ENCODE results near the gene MED13.
"Not testable (repeated sequence)": the region's sequence is repeated elsewhere in the genome, so short reads cannot be mapped to it uniquely, and the experiment has no call there.

Gene MED13

DNA sequence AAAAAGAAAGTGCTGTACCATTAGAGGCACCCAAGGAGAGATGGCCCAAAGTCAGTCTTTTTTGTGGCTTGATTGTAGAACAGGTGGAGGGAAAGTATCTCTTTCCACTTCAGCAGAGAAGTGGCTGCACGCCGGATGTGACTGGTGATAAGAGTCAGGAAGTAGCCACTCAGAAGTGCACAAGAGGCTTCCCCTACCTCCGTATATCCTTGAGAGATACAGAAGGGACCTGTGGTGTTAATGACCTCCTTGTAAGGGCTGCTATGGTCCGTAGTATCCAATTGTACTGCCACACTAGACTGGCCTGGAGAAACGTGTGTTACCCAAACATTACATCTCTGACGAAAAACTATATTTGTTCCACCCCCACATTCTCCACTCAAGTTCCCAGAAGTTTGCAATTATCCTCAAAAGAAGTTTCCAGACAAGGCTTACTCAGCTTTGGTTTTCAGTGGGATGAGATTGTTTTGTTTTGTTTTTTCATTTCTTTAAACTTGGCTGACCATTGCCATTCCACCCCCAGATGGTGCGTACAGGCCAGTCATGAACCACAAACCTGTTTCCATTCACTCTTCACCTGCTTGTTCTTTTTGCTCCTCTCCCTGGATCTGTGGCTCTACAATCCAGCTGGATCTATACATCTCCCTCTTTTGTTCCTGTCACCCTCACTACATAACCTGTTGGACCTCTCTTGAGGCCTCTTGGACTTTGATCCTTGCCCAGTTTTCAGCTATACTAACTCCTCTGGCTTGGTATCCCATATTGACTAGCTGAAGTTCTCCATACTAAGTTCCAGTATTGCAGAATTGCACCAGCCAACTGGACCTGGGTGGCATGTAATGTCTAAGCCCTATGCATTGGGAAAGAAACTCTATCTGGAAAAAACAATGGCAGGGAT lies 20.7 kb upstream of the MED13 start:
- DNase-seq, result no peak

DNA sequence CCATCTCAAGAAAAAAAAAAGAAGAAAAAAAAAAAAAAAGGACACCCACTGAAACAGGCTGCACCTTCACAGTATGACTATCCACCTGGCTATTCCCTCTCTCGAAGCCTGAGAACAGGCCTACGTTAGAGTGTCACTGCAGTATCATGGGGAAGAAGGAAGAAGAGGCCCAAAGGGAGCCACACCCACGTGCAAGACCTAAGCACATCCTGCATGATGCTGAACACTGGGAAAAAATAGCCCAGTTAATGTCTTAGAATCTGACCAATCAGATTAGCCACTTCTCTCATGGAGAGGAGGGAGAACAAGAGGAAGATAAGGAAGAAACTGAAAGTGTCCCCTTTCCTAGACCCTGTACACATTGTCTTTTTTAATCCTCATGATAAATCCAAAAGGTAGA lies 19.5 kb upstream of the MED13 start:
- no peak for DNase-seq

GRCh38 chr17:62083651-62084050 lies 18.6 kb upstream of the MED13 start:
- DNase-seq, result no peak

DNA sequence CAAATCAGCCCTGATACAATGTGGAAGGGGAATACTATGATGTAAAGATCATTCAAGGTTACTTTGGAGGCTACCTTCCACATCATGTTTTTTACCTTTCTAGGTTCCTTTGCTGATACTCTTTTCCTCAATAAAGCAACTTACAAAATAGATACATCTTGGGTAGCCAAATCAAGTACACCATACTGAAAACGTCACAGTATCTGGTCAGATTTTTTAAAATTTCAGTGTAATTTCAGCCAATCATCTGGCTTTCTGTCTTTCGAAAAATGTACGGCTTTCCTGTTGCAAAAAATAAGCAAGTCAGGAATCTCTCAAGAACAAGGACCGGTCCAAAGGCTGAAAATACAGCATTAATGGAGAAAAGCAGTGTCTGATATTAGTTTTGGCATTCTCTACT lies 15.6 kb upstream of the MED13 start:
- DNase-seq, result no peak

DNA sequence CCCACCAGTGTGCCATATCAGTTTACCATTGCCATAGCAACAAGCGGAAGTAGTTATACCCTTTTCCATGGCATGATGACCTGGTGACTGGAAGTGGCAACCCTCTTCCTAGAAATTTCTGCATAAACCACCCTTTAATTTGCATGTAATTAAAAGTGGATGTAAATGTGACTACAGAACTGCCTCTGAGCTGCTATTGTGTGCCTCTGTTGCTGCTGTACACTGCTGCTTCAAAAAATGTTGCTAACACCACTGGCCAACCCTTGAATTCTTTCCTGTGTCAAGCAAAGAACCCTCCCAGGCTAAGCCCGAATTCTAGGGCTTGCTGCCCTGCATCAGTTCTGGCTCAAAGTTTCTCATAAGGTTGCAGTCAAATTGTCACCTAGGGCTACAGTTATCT lies 12.9 kb upstream of the MED13 start:
- no peak for DNase-seq

- no peak for DNase-seq
Measured at GRCh38 chr17:62076864-62077788, 12.0 kb upstream of the MED13 start.

GRCh38 chr17:62075308-62075815 lies 10.3 kb upstream of the MED13 start:
- DNase-seq, result no peak

GRCh38 chr17:62073993-62074392 lies 8.9 kb upstream of the MED13 start:
- no peak for DNase-seq

GRCh38 chr17:62072855-62073254 lies 7.8 kb upstream of the MED13 start:
- not testable (repeated sequence) for DNase-seq

- no peak for DNase-seq
Measured at GRCh38 chr17:62070900-62071299, 5.8 kb upstream of the MED13 start.

DNA sequence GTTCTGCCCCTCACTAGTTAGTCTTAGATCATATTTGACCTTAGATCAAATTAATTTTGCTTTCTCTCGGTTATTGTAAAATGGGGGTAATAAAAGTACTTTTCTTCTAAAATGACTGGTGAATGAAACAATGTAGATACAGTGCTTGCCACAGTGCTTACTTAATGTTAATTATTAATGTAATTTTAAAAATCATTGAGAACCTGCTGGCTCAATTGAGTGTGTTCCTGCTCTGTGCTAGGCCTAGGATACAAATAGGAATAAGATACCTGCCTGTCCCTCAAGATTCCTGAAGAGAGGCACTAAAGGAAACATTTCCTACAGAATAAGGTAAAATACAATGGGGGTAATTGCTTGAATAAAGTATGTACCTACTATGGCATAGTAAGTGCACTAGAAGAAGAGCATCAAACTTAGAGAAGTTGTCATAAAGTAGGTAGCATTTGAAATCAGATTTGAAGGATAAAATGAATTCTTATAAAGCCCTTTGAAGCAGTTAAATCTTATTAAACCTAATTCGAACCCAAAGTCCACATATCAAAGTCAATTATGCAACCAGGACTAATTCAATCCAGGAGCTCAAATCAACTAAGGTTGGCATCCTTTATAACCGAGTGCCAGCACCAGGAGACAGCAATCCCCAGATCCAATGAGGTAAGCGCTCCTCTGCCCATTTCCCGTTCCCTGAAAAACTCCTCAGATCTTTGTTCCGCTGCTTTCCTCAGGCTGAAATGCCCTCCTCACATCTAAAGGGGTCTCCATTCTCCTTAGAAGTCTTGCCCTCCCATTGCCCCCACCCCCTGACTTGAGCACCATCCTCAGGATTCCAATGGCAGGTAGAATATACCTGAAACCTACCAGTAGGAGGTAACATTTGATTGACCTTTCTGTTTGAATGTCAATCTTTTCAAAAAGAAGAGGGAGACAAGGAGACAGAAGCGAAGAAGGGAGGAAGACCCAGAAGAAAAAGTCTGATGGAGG lies 2.4 kb upstream of the MED13 start:
- DNase-seq, result no peak

DNA sequence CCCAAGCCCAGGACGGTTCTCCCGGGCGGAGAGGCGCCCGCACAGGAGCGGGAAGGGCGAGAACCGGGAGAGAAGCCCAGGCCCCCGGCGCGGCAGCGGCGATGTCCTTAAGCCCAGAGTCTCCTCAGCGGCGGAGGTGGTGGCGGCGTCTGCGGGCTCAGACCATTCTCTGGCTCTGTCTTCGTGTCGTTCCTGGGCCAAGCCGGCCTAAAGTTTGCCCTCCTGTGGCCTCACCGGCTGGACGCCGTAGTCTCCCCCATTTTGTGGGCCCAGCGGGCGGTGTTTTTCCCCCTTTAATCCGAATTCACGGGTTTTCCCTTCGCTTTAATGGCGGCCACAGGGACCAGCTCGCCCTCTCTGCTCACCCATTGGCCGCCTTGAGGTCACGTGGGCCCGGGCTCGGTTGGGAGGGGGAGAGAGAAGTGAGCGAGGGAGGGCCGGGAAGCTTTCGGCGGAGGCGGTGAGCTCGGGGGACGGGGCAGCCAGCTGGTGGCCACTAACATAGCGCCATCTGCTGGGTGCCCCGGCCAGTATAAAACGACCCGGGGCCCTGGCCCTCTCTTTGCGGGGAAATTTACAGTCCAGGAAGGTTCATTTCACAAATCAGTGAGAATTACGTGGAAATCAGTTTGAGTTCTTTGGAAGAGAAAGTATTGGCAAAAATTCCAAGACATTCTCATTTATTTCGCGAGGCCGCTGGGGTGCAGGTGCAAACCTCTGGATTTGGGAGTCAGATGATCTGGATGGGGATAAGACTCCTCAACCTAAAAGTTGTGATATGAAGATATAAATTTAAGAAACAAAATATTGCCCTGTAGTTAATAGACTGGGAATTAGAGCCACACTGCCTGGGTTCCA lies 762 bp upstream of the MED13 start:
- peak; percentile 99 for DNase-seq

DNA sequence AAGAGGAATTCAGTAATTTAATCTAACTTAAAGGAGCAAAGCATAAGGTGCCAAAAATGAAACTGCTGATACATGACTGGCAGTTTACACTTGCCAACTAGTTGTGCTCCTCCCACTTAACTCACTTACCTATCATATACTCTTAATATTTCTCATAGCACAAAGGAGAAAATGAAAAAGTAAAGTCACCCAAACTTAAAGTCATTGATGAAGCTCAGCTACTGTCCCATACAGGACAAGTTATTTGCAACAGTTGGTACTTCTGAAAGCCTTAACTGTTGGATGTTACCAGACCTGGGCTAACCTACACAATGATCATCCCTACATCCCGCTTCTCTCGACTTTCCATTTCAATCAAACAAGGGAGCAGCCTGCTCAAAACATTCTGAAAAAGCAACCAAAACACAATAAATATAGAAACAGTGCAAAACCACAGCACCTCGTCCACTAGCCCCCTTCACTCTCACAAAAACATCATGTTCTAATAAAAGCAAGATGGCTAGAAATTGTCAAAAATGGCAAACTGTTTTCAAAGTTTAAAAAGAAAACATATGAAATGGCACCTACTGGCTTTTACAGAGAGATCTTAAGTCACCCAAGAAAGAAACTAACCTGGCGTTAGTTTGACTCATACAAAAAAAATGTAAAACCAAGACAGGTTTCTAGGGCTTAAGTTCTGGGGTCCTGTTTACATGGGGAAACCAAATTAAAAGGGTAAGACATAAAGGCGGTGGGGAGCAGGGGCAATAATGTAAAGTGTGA lies 868 bp downstream of the MED13 start:
- no peak for DNase-seq

DNA sequence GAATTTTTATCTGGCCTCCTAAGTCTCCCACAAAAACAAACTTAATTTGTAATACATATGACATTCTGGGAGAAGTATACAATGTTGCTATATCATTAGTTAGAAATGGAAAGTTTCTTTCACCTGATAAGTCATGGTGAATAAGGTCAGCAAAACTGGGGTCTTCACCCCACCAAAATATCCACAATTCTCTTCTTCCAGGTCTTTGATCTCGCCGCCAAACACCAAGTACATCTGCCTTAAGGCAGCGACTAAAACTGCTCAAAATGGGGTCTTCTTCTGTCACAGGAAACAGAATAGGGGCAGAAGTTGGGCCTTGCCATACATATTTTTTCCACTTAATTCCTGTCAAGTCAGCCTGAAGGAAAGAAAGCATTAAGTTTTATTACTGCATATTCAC lies 2.1 kb downstream of the MED13 start:
- no peak for DNase-seq

DNA sequence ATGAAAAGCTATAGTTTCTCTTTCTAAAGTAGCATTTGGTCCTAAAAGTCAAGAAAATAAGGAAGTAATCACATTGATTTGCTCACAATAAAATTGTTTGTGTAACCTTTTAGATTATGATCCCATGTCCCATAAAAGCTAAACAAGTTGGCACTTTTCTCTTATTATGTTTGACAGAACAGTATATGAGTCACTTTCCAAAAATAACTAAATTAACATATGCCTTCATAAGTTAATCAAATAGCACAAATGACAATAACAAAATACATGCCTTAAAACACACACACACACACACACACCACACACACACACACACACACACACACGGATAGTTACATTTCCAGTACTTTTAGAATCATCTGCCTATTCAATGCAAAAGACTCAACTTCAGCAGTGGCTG lies 2.8 kb downstream of the MED13 start:
- DNase-seq, result no peak

GRCh38 chr17:62059414-62059813 lies 5.7 kb downstream of the MED13 start:
- DNase-seq, result no peak

DNA sequence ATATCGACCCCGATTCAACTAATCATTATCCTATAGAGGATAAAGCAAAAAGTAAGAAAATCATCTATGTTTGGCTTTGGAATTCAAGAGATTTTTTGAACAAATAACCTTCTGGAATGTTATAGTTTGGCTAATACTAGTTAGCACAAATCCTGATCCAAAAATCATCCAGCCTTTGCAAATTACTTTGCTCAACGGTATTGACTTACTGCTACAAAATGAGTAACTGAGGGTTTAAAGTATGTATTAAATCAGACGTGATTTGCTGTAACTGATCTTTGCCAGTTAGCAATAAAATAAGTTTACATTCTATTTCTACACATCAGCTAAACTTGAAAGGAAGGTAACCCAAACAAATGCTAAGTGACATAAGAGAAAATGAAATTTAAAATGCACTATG lies 6.5 kb downstream of the MED13 start:
- no peak for DNase-seq

DNA sequence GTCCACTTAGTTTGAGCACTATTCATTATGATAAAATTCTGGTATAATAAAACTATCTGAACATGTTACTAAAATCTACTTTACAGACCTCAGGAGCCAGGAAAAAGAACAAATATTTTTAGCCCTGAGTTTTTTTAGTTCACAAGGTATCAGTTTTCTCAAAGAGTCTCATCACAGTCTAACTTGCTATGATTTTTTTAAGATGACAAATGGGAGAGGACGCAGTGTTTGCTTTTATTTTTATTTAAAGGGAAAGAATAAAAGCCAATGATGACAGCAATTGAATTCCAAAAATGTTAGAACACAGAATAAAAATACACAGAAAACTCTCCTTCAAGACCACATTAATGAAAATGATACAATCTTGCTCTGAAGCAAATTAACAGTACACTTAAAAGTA lies 7.4 kb downstream of the MED13 start:
- no peak for DNase-seq

GRCh38 chr17:62052765-62053338 lies 12.2 kb downstream of the MED13 start:
- no peak for DNase-seq

GRCh38 chr17:62051053-62051452 lies 14.0 kb downstream of the MED13 start:
- no peak for DNase-seq
